ENCODE data around the gene CAPN5.

DNA sequence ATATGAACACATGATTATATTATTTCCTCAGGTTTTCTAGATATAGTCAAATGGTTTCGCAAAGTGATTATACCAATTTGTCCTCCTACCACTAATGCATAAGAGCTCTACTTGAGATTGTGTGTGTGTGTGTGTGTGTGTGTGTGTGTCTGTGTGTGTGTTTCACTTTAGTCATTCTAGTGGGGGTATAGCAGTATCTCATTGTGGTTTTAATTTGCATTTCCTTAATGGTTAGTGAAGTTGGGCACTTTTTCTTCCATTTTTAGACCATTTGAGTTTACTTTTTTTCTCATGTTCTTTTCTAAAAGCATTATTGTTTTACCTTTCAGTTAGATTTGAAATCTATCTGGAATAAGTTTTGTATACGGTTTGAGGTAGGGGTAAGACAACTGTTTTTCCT, 12.9 kb downstream of the CAPN5 start:
- TF ChIP-seq CTCF (conservative IDR thresholded peaks at IDR 0.05 in 1 of 2, IDR thresholded peaks at IDR 0.05 in 1 of 2; ENCODE audit: extremely low read depth in 1 of 2, insufficient read depth in 1 of 2, low read depth in 1 of 2, low read length in 2 of 2) (no peak), EZH2 (IDR thresholded peaks at IDR 0.05; ENCODE audit: borderline replicate concordance, low read length) (no peak)

Data from mammary epithelial cell (primary cell).